Lower leg skin (tissue), 3 donors: Measurements from ENCODE around the gene NMRK2.

Experiments
- POLR2A ChIP-seq, 2 donors: fragments of 450-650 bp; IDR thresholded peaks; one replicate each; pipeline ENCODE4 v1.6.1; 2016 to 2017; ENCODE audit warnings: antibody characterized with exemption in 2 of 2, mild to moderate bottlenecking in 1 of 2, moderate library complexity in 1 of 2
- TF ChIP-seq, protein P1 (sequence below), 3 donors: fragments of 450-650 bp; IDR thresholded peaks; one replicate each; pipeline ENCODE4 v1.5.1; 2016; ENCODE audit warnings: antibody characterized with exemption in 3 of 3, mild to moderate bottlenecking in 3 of 3, moderate library complexity in 2 of 3

DNA sequence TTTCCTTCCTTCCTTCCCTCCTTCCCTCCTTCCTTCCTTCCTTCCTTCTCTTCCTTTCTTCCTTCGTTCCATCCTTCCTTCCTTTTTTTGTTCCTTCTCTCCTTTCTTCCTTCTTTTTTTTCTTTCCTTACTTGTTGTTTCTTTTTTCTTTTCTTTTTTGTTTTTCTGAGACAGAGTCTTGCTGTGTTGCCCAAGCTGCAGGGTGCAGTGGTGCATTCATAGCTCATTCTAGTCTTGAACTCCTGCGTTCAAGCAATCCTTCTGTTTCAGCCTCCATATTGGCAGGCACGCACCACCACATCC is 57.9 kb downstream of the NMRK2 start:
- no peak for TF ChIP-seq POLR2A (IDR thresholded peaks at IDR 0.05)
- TF ChIP-seq, protein P1, sequence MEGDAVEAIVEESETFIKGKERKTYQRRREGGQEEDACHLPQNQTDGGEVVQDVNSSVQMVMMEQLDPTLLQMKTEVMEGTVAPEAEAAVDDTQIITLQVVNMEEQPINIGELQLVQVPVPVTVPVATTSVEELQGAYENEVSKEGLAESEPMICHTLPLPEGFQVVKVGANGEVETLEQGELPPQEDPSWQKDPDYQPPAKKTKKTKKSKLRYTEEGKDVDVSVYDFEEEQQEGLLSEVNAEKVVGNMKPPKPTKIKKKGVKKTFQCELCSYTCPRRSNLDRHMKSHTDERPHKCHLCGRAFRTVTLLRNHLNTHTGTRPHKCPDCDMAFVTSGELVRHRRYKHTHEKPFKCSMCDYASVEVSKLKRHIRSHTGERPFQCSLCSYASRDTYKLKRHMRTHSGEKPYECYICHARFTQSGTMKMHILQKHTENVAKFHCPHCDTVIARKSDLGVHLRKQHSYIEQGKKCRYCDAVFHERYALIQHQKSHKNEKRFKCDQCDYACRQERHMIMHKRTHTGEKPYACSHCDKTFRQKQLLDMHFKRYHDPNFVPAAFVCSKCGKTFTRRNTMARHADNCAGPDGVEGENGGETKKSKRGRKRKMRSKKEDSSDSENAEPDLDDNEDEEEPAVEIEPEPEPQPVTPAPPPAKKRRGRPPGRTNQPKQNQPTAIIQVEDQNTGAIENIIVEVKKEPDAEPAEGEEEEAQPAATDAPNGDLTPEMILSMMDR (IDR thresholded peaks at IDR 0.05) = no peak
